GM19455 (cell line): ENCODE measurements around the gene UTS2.

Experiments used
- ATAC-seq: cut with Tn5 transposase; IDR thresholded peaks from one replicate; pipeline ENCODE4 v1.9.1; 2021; ENCODE audit not compliant: unreplicated experiment

The UTS2 gene

GRCh38 chr1:7863756-7864328, 11.0 kb upstream of the UTS2 start:
- ATAC-seq = no peak

- ATAC-seq = no peak
Measured at GRCh38 chr1:7862211-7863060, 9.6 kb upstream of the UTS2 start.

- no peak for ATAC-seq
Measured at GRCh38 chr1:7861452-7861851, 8.6 kb upstream of the UTS2 start.

GRCh38 chr1:7860130-7860529, 7.3 kb upstream of the UTS2 start:
- no peak for ATAC-seq

GRCh38 chr1:7859406-7859805, 6.5 kb upstream of the UTS2 start:
- no peak for ATAC-seq

GRCh38 chr1:7857985-7858384, 5.1 kb upstream of the UTS2 start:
- ATAC-seq = no peak

GRCh38 chr1:7857000-7857399, 4.1 kb upstream of the UTS2 start:
- ATAC-seq = no peak

- ATAC-seq = no peak
Measured at GRCh38 chr1:7856345-7856744, 3.5 kb upstream of the UTS2 start.

GRCh38 chr1:7853684-7854026, 790 bp upstream of the UTS2 start:
- ATAC-seq = no peak

GRCh38 chr1:7850786-7851185, 2.1 kb downstream of the UTS2 start:
- no peak for ATAC-seq

- no peak for ATAC-seq
Measured at GRCh38 chr1:7847599-7847998, 5.3 kb downstream of the UTS2 start.

GRCh38 chr1:7846656-7847055, 6.2 kb downstream of the UTS2 start:
- no peak for ATAC-seq

- no peak for ATAC-seq
Measured at GRCh38 chr1:7845761-7846160, 7.1 kb downstream of the UTS2 start.

GRCh38 chr1:7842517-7842916, 10.3 kb downstream of the UTS2 start:
- no peak for ATAC-seq

- no peak for ATAC-seq
Measured at GRCh38 chr1:7839526-7839925, 13.3 kb downstream of the UTS2 start.

GRCh38 chr1:7838714-7839113, 14.2 kb downstream of the UTS2 start:
- ATAC-seq = no peak

- no peak for ATAC-seq
Measured at GRCh38 chr1:7833035-7833434, 19.8 kb downstream of the UTS2 start.

GRCh38 chr1:7831458-7831857, 21.4 kb downstream of the UTS2 start:
- no peak for ATAC-seq

GRCh38 chr1:7827126-7827955, 25.5 kb downstream of the UTS2 start:
- no peak for ATAC-seq

GRCh38 chr1:7826363-7826762, 26.5 kb downstream of the UTS2 start:
- ATAC-seq = no peak

GRCh38 chr1:7824701-7825100, 28.2 kb downstream of the UTS2 start:
- ATAC-seq = no peak

GRCh38 chr1:7821282-7821681, 31.6 kb downstream of the UTS2 start:
- ATAC-seq = no peak
